Non-pigmented ciliary epithelial cell (primary cell): ENCODE results near the gene PEX7.
"Not testable (repeated sequence)": the region's sequence is repeated elsewhere in the genome, so short reads cannot be mapped to it uniquely, and the experiment has no call there.

Experiments used
- DNase-seq: peaks from one replicate; pipeline ENCODE4 v3.0.0-alpha.2; 2010; ENCODE audit warnings: low read depth

The PEX7 gene

GRCh38 chr6:136840276-136841001 lies 18.0 kb downstream of the PEX7 start:
- DNase-seq: no peak

GRCh38 chr6:136843210-136843609 lies 20.8 kb downstream of the PEX7 start:
- no peak for DNase-seq

- no peak for DNase-seq
These were observed 23.7 kb downstream of the PEX7 start for GRCh38 chr6:136846046-136846445.

- DNase-seq: not testable (repeated sequence)
These were observed 24.1 kb downstream of the PEX7 start for GRCh38 chr6:136846477-136846876.

GRCh38 chr6:136849979-136850563 lies 27.7 kb downstream of the PEX7 start:
- not testable (repeated sequence) for DNase-seq

GRCh38 chr6:136859430-136859829 lies 37.0 kb downstream of the PEX7 start:
- DNase-seq: no peak

GRCh38 chr6:136860043-136860442 lies 37.7 kb downstream of the PEX7 start:
- DNase-seq: no peak

GRCh38 chr6:136862662-136863061 lies 40.3 kb downstream of the PEX7 start:
- no peak for DNase-seq

- DNase-seq: no peak
These were observed 41.4 kb downstream of the PEX7 start for GRCh38 chr6:136863752-136864151.

- no peak for DNase-seq
These were observed 42.3 kb downstream of the PEX7 start for GRCh38 chr6:136864676-136865075.

- DNase-seq: peak; percentile 14
These were observed 44.6 kb downstream of the PEX7 start for GRCh38 chr6:136866872-136867416.

GRCh38 chr6:136869451-136869850 lies 47.1 kb downstream of the PEX7 start:
- no peak for DNase-seq

GRCh38 chr6:136873748-136874147 lies 51.4 kb downstream of the PEX7 start:
- DNase-seq: no peak

- not testable (repeated sequence) for DNase-seq
These were observed 54.1 kb downstream of the PEX7 start for GRCh38 chr6:136876469-136876868.

GRCh38 chr6:136880748-136881460 lies 58.5 kb downstream of the PEX7 start:
- no peak for DNase-seq

- no peak for DNase-seq
These were observed 63.7 kb downstream of the PEX7 start for GRCh38 chr6:136886091-136886490.

GRCh38 chr6:136887953-136888352 lies 65.6 kb downstream of the PEX7 start:
- DNase-seq: no peak

GRCh38 chr6:136889271-136890193 lies 67.1 kb downstream of the PEX7 start:
- DNase-seq: no peak

GRCh38 chr6:136890194-136890839 lies 67.9 kb downstream of the PEX7 start:
- DNase-seq: no peak

- no peak for DNase-seq
These were observed 68.6 kb downstream of the PEX7 start for GRCh38 chr6:136890986-136891385.

GRCh38 chr6:136893187-136893586 lies 70.8 kb downstream of the PEX7 start:
- no peak for DNase-seq
